Measurements from ENCODE around the gene HTATIP2. TPM values are rescaled to one million over a fixed set of nuclear protein-coding genes. Genes with fewer than 3 reads are reported as not detected.
A peak's percentile ranks its signal among the peaks of the same experiment; 100 is the strongest.

Gene HTATIP2
- total and polyA plus RNA-seq, 9 of the 15 experiments (the other 6 are each of a cell fraction or from before 2014, with no cell fraction given) = 48.3 to 90.9 (median 64.4) TPM

GRCh38 chr11:20363500-20364340 lies at the start of gene HTATIP2 (continued):
- no peak for TF ChIP-seq CUX1 (CRISPR knock-in tag; IDR thresholded peaks at IDR 0.05)
- no peak for TF ChIP-seq ZKSCAN8 (CRISPR knock-in tag; IDR thresholded peaks at IDR 0.05)
- no peak for TF ChIP-seq FOXA1 (IDR thresholded peaks at IDR 0.05; ENCODE audit: borderline replicate concordance)
- TF ChIP-seq ETV6 (IDR thresholded peaks at IDR 0.05; ENCODE audit: borderline replicate concordance in 1 of 2, low read depth in 2 of 2, low read length in 1 of 2) = no peak
- TF ChIP-seq ETV6 (CRISPR knock-in tag; IDR thresholded peaks at IDR 0.05; ENCODE audit: borderline replicate concordance) = no peak
- TF ChIP-seq BHLHE40 (IDR thresholded peaks at IDR 0.05; ENCODE audit: low read length) = peak; percentile 95
- TF ChIP-seq PHB2 (IDR thresholded peaks at IDR 0.05; ENCODE audit: low read depth) = no peak
- 0 out of 2 replicates have a peak, but pooled peaks have one; percentile 6 for TF ChIP-seq TCF7 (IDR thresholded peaks at IDR 0.05; ENCODE audit: borderline replicate concordance)
- peak; percentile 64 for TF ChIP-seq FOSL1 (tag; conservative IDR thresholded peaks at IDR 0.05)
- peak; percentile 63; the same call in 1 of the 2 replicates for TF ChIP-seq NR2C1 (IDR thresholded peaks at IDR 0.05)
- peak; percentile 83 for TF ChIP-seq NR2C1 (tag; IDR thresholded peaks at IDR 0.05)
- 0 out of 4 replicates have a peak, but pooled peaks of 1 of the 2 experiments have one; percentile 48 for TF ChIP-seq ARNT (IDR thresholded peaks at IDR 0.05)
- TF ChIP-seq, protein P1, sequence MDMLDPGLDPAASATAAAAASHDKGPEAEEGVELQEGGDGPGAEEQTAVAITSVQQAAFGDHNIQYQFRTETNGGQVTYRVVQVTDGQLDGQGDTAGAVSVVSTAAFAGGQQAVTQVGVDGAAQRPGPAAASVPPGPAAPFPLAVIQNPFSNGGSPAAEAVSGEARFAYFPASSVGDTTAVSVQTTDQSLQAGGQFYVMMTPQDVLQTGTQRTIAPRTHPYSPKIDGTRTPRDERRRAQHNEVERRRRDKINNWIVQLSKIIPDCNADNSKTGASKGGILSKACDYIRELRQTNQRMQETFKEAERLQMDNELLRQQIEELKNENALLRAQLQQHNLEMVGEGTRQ (CRISPR knock-in tag; IDR thresholded peaks at IDR 0.05) = peak; percentile 84
- 0 out of 2 replicates have a peak, but pooled peaks have one; percentile 46 for TF ChIP-seq ZBED1 (IDR thresholded peaks at IDR 0.05)
- TF ChIP-seq GTF2F1 (IDR thresholded peaks at IDR 0.05; ENCODE audit: low read depth, low read length) = no peak
- peak; percentile 12 to 33; a peak in 1 of 4 replicates for TF ChIP-seq TRIM24 (IDR thresholded peaks at IDR 0.05)
- TF ChIP-seq ETV5 (CRISPR knock-in tag; IDR thresholded peaks at IDR 0.05; ENCODE audit: low read depth) = 0 out of 2 replicates have a peak, but pooled peaks have one; percentile 37
- peak; percentile 49 to 54; a peak in 3 of 4 replicates for TF ChIP-seq NRF1 (conservative IDR thresholded peaks at IDR 0.05 in 1 of 2, IDR thresholded peaks at IDR 0.05 in 1 of 2)
- no peak for TF ChIP-seq SPI1 (IDR thresholded peaks at IDR 0.05; ENCODE audit: borderline replicate concordance, low read depth, low read length)
- TF ChIP-seq ZNF764 (CRISPR knock-in tag; IDR thresholded peaks at IDR 0.05; ENCODE audit: low read depth) = 0 out of 2 replicates have a peak, but pooled peaks have one; percentile 36
- TF ChIP-seq, protein P2, sequence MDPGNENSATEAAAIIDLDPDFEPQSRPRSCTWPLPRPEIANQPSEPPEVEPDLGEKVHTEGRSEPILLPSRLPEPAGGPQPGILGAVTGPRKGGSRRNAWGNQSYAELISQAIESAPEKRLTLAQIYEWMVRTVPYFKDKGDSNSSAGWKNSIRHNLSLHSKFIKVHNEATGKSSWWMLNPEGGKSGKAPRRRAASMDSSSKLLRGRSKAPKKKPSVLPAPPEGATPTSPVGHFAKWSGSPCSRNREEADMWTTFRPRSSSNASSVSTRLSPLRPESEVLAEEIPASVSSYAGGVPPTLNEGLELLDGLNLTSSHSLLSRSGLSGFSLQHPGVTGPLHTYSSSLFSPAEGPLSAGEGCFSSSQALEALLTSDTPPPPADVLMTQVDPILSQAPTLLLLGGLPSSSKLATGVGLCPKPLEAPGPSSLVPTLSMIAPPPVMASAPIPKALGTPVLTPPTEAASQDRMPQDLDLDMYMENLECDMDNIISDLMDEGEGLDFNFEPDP (CRISPR knock-in tag; IDR thresholded peaks at IDR 0.05) = no peak
- TF ChIP-seq RBM15 (IDR thresholded peaks at IDR 0.05; ENCODE audit: insufficient read depth, low read length) = no peak

Data from K562 (cell line).